Activated naive CD8-positive, alpha-beta T cell treated with anti-CD3 and anti-CD28 coated beads, Interleukin-2, amount 50 U/mL, for 16 hours (primary cell): ENCODE measurements around the gene ARSI.

Experiments used
- DNase-seq: peaks from one replicate; pipeline ENCODE4 v3.0.0-alpha.2; 2020; ENCODE audit warnings: low read depth, low spot score

The ARSI gene

DNA sequence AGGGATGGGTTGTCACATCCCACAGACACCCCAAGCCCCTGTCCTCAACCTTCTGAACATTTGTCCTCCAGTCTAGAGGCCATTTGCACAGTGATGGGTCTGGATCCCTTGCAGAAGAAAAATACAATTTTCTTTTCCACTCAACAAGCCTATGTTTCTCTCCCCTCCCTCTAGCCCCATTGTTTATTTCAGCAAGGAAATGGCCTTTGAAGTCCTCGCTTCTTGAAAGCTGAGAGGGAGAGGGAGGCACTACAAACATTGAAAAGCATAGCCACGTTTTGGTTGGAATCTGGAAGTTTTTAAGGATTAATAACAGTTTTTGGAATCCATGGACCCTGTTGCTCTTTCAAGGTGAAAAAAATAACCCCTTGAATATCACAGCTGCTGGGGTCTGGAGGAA is 24.0 kb upstream of the ARSI start:
- no peak for DNase-seq

DNA sequence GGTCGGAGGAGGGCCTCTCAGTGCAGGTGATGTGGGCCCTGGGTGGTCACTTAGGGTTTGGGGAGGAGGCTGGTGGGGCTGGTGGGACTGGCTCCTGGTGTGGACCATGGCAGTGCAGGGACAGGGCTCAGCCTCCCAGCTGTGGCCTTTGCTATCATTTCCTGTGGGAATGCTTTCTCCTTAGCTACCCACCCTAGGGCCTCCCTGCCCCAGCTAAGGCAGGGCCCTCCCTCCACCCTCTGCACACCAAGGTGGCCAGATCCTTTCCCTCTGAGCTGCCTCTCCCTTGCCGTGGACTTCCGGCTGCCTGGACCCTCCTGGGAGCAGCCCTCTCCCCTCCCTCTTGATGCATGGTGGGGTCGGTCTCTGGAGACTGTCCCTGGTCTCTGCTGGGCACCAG is 22.7 kb upstream of the ARSI start:
- DNase-seq = no peak

GRCh38 chr5:150323819-150324218 is 21.1 kb upstream of the ARSI start:
- DNase-seq = no peak

- DNase-seq = no peak
Measured at GRCh38 chr5:150323092-150323491, 20.4 kb upstream of the ARSI start.

DNA sequence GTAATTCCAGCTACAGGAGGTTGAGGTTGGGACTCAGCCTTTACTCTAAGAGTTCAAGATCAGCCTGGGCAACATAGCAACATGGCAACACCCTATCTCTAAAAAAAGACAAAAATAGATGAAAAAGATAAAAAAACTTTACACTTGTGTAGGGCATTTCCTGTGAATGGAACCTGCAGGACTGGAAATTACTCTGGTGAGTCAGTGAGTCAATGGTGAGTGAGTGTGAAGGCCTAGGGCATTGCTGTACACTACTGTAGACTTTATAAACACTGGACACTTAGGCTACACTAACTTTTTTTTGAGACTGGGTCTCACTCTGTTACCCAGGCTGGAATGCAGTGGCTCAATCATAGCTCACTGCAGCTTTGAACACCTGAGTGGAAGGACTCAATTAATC is 19.5 kb upstream of the ARSI start:
- no peak for DNase-seq

DNA sequence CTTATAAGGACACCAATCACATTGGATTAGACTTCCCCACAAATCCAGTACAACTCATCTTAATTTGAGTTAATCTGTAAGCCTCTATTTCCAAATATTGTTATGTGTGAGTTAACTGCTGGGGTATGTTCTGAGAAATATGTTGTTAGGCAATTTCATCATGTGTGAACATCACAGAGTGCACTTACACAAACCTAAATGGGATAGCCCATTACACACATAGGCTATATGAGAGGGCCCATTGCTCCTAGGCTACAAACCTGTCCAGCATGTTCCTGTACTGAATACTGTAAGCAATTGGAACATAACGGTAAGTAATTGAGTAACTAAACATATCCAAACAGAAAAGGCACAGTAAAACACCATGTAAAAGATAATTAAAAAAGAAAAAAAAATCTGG is 19.1 kb upstream of the ARSI start:
- DNase-seq = no peak

- no peak for DNase-seq
Measured at GRCh38 chr5:150321211-150321610, 18.5 kb upstream of the ARSI start.

DNA sequence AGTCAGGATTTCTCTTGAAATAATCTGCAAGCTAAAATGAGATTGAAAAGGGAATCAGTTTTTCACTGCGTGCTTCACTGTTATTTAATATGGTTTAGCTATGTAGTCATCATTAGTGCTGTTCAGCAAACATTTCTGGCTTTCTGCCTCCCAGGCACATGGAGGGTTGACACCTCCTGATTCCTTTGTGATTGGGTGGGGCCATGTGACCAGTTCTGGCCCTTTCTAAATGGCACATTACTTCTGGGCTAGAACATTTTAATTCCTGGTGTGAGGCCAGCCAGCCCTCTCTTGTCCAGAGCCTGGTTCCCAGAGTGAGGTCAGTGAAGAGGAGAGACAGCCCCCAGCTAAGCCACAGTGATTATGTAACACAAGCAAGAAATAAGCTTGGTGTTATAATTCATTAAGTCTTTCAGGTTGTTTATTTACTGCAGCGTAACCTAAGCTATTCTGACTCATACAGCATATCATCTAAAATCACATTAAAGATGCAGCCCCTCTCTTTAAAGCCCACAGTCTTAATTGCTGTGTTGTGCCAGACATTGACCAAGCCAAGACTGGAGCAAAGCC is 17.4 kb upstream of the ARSI start:
- no peak for DNase-seq

- no peak for DNase-seq
Measured at GRCh38 chr5:150319484-150319790, 16.7 kb upstream of the ARSI start.

DNA sequence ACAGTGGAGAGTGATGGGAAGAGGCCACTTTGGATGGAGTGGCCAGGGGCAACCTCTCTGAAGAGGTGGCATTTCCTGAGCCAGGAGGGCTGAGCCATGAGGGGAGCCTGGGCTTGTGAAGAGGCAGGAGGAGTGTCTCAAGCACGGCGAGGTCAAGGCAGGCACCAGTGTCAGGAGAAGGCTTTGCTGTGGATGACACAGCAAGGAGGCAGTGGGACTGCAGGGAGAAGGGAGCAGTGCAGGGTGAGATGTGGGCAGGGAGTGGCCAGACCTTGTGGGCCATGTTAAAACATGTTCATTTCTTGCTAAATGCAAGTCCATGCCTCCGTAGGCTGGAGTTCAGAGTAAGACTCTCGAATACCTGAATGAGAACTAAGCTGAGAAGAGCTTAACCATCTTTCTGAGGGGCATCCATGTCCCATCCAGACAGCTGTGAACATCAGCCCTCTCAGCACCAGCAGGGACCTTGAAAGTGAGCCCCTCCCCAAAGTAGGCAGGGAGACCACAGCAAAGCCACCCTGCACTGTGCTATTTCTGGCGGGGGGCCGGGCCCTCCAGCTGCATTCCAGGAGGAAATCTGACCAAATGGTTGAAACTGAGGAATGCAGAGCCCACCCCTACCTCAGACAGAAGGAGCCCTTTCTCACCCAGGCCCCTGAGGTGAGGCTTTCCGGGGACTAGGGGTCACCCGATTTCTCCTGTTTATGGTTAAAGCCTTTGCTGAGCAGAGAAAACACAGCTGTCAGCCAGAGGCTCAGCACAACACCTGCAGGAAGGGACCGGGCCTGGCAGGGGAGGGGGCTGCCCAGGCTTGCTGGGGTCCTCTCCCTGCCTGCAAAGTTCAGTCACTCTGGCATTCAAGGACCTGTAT is 16.1 kb upstream of the ARSI start:
- DNase-seq = no peak

DNA sequence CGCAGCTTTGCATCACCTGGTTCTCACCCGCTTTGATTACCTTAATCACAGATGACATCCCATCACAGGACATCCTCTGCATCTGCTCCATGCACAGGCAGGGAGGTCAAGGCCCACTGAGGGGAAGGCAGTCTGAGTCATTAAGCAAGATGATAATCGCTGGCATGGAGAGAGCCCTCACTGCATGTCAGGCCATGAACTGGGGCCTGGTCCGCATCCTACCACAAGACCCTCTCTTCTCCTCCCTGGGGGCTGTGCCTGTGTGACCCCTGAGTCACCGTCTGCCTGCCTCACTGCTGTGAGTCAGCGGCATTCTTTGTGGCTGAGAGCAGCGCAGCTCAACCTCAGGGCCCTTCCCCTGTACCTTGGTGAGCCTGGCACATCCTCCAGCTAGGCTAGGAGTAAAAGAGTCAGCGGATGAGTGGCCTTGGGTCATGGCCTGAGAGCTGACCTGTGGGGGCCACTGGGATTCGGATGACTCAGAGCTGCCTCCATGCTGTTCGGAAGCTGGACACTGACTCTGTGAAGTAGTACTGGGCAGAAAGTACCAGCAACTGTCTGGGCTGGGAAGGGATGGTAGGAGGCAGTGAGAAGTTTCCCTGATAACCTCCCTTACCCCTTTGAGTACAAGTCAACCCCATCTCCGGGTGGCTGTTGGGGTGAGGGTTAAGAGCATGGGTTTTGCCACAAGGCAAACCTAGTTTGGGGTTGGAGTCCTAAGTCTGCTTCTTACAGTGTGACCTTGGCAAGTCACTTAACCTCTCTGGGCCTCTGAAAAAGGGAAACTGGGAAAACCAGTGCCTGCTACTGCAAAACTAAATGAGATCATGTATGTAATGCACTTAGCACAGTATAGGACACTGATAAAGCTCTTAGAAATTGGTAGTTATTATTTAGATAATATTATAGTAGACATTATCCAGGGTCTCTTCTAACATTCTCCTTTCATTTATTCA is 14.6 kb upstream of the ARSI start:
- no peak for DNase-seq

GRCh38 chr5:150316320-150316719 is 13.6 kb upstream of the ARSI start:
- no peak for DNase-seq

GRCh38 chr5:150315245-150315644 is 12.5 kb upstream of the ARSI start:
- DNase-seq = no peak

DNA sequence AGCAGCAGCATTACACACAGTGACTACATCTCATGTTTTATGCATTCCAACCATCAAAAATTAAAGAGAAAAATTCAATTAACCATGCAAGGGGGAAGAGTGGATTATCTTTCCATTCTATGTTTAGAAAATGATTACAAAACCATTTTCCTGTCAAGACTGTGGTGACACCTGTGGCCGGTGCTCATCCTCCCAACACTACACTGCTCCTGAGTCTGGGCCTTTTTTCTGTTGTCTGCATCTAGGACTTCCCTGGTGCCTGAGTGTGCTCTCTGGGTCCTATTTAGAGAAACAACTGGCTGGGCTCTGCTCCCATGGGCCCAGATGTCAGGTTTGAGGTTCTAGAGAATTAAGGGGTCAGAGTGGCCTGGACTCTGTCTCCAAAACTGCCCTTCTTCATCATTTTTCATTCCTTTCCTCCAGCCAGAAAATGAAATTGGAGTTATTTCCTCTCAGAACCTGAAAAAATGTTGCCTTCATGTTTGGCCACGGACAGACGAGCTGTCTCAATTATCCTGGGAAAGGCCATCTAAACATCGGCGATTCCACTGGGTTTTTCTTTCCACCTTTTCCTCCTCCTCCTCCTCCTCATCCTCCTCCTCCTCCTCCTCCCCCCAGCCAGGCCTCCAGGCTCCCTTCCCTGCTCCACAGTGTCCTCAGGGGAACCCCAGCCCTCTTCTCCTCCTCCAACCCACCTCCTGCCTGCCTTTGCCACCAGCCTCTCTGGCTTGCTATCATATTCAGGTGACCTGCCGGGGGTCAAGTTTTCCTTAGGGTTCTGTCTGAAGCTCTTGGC is 11.4 kb upstream of the ARSI start:
- DNase-seq = no peak

DNA sequence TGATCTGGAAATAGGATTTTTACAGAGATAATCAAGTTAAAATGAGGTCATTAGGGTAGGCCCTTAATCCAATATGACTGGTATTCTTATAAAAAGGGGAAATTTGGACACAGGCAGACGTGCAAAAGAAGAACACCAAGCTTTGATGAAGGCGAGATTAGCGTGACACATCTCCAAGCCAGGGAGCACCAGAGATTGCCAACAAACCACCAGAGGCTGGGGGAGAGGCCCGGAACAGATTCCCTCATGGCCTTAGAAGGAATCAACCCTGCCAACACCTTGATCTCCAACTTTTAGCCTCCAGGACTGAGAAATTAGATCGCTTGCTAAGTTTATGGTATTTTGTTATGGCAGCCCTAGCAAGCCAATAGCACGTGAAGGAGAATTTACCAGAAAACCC is 10.8 kb upstream of the ARSI start:
- DNase-seq = no peak

- no peak for DNase-seq
Measured at GRCh38 chr5:150312518-150312917, 9.8 kb upstream of the ARSI start.

DNA sequence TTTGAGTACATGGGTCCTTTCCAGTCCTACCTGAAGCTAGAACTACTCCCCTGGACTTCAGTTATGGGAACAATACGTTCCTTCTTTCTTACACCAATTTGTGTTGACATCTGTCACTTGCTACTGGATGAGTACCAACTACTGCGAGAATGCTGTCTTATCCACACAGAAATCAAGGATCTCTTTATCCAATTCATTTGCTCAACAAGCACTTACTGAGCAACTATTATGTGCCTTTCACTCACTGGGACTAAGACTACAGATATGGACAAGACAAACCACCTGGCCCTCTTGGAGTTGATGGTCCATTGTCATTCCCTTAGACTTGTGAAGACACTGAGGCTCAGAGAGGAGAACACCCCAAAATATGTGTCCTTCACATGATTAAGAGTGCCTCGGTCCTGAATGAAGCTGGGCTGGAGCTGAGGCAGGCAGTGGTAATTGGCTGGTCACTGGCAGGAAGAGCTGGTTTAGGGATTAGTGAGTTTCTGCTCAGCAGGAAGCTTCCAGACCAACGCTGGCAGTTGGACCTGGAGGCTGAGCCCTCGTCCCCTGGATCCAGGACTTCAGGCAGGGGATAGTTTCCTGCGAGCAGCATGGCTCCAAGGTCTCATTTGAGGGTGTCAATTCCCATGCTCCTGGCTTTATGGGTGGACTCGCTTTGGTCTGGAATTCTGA is 8.4 kb upstream of the ARSI start:
- DNase-seq = no peak

- DNase-seq = no peak
Measured at GRCh38 chr5:150310246-150310645, 7.5 kb upstream of the ARSI start.

DNA sequence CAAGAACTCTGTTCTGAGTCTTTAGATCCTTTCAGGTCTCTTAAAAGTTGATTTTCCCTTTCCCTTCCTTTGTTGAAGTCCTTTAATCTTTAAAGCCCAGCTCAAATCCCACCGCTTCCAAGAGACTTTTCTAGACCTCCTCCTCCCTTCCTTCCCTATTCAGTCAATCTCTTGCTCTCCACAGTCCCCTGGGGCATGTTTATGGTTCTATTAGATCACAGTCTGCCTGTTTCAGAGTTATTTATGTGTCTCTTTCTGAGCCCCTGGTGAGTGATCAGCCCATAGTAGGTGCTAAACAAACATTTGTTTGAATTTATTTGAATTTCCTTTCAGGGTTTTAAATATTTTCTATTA is 7.2 kb upstream of the ARSI start:
- DNase-seq = no peak

DNA sequence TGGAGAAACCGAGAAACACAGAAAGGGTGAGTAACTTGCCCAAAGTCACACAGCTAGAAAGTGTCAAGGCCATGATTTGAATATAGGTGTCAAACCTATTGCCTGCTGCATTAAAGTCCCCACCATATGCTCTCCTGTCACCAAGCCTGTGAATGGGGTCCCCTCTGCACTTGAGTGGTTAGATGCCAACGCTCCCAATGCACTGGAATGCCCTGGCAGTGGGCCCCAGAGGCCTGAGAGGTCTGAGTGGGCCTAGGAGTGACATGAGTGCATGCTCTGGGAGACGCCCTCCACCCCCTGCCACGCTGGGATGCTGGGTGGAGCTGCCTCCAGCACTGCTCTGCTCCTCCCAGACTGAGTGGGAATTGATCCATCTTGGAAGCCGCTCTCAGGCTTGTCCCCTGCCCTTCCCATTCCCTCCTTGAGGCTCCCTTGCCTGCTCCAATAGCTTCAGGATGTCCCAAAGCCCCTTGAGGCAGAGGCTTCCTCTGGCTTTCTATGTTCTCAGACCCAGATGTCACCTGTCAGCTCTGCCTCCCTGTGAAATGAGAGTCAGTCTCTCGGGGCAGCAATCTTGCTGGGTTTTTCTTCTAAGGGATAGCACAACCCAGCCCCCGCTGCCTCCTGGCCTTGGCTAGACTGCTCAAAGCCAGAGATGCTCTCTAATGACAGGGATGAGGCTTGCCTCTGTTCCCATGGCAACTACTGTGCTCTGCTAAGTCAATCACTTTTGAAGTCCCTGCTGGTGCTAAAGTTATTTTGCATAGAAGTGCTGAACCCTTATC is 6.6 kb upstream of the ARSI start:
- no peak for DNase-seq
